Brain microvascular endothelial cell (primary cell): Measurements from ENCODE around the gene TBX6.

ENCODE experiments used
- DNase-seq: peaks from one replicate; pipeline ENCODE4 v3.0.0-alpha.2; 2020
- H3K27ac ChIP-seq: fragments of 250-450 bp; sonication (Bioruptor Pico); 2 replicates; pipeline ENCODE4 v1.5.1; 2020; ENCODE audit warnings: mild to moderate bottlenecking, moderate library complexity
- H3K27me3 ChIP-seq: fragments of 250-450 bp; sonication (Bioruptor Pico); replicated peaks from 2 replicates; pipeline ENCODE4 v1.5.1; 2020; ENCODE audit warnings: mild to moderate bottlenecking
- H3K36me3 ChIP-seq: fragments of 250-450 bp; sonication (Bioruptor Pico); replicated peaks from 2 replicates; pipeline ENCODE4 v1.5.1; 2020; ENCODE audit warnings: mild to moderate bottlenecking
- H3K4me3 ChIP-seq: 2 replicates; pipeline ENCODE4 v1.5.1; 2011; ENCODE audit warnings: low read depth, mild to moderate bottlenecking, control low read depth, low read length, moderate library complexity
- in situ Hi-C: cut with HindIII; loops from 2 replicates; pipeline ENCODE4 v1.10.0; 2017; ENCODE audit warnings: low sequenced_read_pairs, low pct_ligation_motif_present
- TF ChIP-seq, protein P1 (sequence below): IDR thresholded peaks from 2 replicates; pipeline ENCODE4 v1.5.1; 2011; ENCODE audit warnings: low read depth, mild to moderate bottlenecking, moderate library complexity, low read length, control low read depth, inconsistent platforms; ENCODE audit errors: missing control alignments

Gene TBX6

GRCh38 chr16:30114411-30114810 lies 22.7 kb upstream of the TBX6 start:
- no peak for DNase-seq
- H3K27ac ChIP-seq: no peak overlapping the region
- no peaks in the 10 kb centered on the region for H3K27me3 ChIP-seq
- peaks cover 21% of the 10 kb centered on the region for H3K36me3 ChIP-seq
- no peak overlapping the region for H3K4me3 ChIP-seq
- in situ Hi-C loops: no loop called here
- TF ChIP-seq, protein P1, sequence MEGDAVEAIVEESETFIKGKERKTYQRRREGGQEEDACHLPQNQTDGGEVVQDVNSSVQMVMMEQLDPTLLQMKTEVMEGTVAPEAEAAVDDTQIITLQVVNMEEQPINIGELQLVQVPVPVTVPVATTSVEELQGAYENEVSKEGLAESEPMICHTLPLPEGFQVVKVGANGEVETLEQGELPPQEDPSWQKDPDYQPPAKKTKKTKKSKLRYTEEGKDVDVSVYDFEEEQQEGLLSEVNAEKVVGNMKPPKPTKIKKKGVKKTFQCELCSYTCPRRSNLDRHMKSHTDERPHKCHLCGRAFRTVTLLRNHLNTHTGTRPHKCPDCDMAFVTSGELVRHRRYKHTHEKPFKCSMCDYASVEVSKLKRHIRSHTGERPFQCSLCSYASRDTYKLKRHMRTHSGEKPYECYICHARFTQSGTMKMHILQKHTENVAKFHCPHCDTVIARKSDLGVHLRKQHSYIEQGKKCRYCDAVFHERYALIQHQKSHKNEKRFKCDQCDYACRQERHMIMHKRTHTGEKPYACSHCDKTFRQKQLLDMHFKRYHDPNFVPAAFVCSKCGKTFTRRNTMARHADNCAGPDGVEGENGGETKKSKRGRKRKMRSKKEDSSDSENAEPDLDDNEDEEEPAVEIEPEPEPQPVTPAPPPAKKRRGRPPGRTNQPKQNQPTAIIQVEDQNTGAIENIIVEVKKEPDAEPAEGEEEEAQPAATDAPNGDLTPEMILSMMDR: no peak

DNA sequence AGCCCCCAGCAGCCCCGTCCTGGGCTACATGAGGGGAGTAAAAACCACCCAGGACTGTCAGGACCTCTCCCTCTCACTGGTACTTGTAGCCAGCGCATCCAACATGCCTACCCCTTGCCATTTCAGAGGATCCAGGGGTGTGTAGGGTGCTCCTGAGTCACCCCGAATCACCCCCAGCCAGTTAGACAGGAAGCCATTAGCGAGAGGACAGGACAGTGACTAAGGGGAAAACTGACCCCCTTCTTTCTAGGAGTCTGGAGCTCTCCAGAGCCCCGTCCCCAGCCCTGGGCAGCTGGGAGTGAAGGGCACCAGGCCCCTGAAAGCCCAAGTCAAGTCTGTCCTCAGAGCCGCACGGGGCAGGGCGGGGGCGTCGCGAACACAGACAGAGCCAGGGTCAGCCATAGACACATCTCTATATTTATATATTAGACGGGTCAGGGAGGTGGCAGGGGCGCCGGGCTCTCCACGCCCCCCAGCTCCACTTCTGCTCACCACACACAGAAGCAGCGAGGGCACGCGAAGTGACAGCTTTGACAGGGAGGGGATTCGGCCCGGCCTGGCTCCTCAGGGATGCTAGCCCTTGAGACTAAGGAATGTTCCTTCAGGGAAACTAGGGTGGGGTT lies 22.1 kb upstream of the TBX6 start:
- Histone ChIP-seq H3K4me3 (no peak overlapping the region), H3K36me3 (peaks cover 20% of the 10 kb centered on the region), H3K27me3 (no peaks in the 10 kb centered on the region), H3K27ac (no peak overlapping the region)
- TF ChIP-seq, protein P1: no peak
- in situ Hi-C loops: no loop called here
- DNase-seq: no peak

DNA sequence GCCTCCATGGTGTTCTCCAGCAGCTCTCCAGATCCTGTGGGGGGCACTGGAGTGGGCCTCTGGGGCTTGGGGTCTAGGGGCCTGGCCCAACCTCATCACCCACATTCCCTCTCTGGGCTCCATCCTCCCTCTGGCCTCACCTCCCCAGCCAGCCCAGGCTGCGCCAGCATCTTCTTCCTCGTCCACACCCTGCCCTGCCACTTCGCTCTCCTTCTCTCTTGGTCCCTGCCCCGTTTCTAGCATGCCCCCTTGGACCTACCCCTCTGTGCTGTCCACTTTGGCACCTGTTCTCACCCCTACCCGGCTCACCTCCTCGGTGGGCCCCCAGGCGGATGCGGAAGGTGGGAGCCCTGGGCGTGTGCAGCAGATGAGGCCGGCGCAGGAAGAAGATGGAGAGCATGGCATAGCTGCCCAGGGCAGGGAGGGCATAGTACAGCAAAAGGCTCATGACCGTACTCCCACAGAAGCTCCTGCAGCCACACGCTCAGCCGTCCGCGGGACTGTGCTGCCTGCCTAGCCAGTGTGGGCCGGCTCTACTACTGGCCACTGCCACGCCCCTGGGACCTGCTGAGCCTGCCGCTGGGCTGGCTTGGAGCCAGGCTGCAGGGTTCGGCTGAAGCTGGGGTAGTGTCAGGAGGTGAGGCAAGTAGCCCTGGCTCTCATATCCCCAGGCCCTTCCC lies 21.4 kb upstream of the TBX6 start, which contains the start of gene GDPD3:
GDPD3 (minus strand) TSS at position 507 of the 680 bp plus-strand sequence; CDS start at position 448, 59 bp downstream.
- peaks cover 20% of the 10 kb centered on the region for H3K36me3 ChIP-seq
- H3K27ac ChIP-seq: no peak within 1 kb of the TSS
- no peak for DNase-seq
- no peak within 1 kb of the TSS for H3K4me3 ChIP-seq
- TF ChIP-seq, protein P1: no peak
- in situ Hi-C loops: no loop called here
- H3K27me3 ChIP-seq: no peaks in the 10 kb centered on the region

DNA sequence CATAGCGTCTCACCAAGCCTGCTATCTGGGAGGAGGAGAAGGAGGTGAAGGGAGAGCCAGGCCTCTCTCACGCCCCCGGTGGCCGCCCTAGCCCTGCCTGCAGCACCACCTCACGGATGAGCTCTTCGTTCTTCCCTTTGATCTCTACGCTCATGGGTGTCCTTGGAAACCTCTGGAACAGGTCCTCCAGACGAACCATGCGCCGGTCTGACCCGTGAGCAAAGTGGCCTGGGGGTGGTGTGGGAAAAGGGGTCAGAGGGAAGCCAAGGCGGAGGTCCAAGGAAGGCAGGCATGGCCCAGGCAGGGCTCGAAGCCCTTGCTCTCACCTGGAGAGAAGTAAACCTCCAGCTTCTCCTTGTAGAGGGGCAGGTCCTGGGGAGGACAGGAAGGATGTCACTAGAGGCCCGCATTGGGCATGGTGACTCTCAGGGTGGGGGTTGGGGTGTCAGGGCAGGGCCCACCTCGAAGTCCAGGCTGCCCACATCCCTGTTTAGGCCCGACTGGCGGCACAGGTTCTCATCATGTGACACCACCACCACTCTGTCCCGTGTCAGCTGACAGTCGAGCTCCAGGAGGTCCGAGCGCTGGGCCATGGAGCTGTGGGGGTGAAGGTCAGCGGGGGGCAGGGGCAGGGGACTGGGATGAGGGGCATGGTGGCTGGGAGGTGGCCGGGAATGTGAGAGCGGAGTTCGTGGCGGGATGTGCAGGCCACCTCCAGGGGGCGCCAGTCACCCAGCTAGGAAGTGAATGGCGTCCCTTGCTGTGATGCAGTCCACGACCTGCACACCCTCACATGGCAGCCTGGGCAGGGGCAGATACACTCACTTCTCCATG lies 20.7 kb upstream of the TBX6 start:
- Histone ChIP-seq H3K36me3 (peaks cover 19% of the 10 kb centered on the region), H3K27me3 (no peaks in the 10 kb centered on the region), H3K27ac (no peak overlapping the region), H3K4me3 (no peak overlapping the region)
- TF ChIP-seq, protein P1: peak; percentile 77
- in situ Hi-C loops: no loop called here
- peak; percentile 29 for DNase-seq

DNA sequence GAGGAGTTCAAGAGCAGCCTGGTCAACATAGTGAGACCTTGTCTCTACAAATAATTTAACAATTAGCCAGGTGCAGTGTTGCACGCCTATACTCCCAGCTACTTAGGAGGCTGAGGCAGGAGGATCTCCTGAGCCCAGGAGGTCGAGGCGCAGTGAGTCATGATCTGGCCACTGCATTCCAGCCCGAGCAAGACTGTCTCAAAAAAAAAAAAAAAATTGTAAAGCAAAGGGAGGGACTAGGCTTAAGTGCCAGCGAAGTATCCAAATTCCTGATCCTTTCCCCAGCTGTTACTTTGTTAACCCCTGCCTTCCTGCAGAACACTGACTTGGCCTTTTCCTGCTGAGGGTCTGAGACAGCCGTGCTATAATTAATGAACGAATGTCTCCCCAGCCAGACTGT lies 18.9 kb upstream of the TBX6 start:
- in situ Hi-C loops: no loop called here
- Histone ChIP-seq H3K27me3 (no peaks in the 10 kb centered on the region), H3K27ac (no peak overlapping the region), H3K36me3 (peaks cover 17% of the 10 kb centered on the region), H3K4me3 (no peak overlapping the region)
- TF ChIP-seq, protein P1: no peak
- no peak for DNase-seq
